WTC11 (cell line): ENCODE data around the gene CAT.

Experiments used
- CTCF ChIP-seq: fragments of 200-600 bp; IDR thresholded peaks from 2 replicates; pipeline ENCODE4 v1.8.0; 2022; ENCODE audit warnings: antibody characterized with exemption
- IRF2 ChIP-seq: sonication (generic); formaldehyde crosslinking; IDR thresholded peaks from 2 replicates; pipeline ENCODE4 v1.8.0; 2022; ENCODE audit warnings: low read depth, missing genetic modification reagents, borderline replicate concordance

GRCh38 chr11:34512840-34513681 is 74.3 kb downstream of the CAT start:
- TF ChIP-seq CTCF: peak; percentile 77
- TF ChIP-seq IRF2 (CRISPR knock-in tag): no peak
